Type B pancreatic cell (in vitro differentiated cells): ENCODE data around the gene THAP10. TPM values are rescaled to one million over a fixed set of nuclear protein-coding genes. Genes with fewer than 3 reads are reported as not detected.
A peak's percentile ranks its signal among the peaks of the same experiment; 100 is the strongest.

Experiments used
- DNase-seq: peaks from one replicate; pipeline ENCODE4 v3.0.0; 2021; ENCODE audit warnings: mixed read lengths; ENCODE audit not compliant: unreplicated experiment; ENCODE audit errors: extremely low spot score
- H3K27ac Mint-ChIP-seq: 2 replicates; pipeline ENCODE4 v1.8.0; 2021; ENCODE audit warnings: mild to moderate bottlenecking, mixed read lengths
- H3K27me3 Mint-ChIP-seq: 2 replicates; pipeline ENCODE4 v1.8.0; 2021; ENCODE audit warnings: mixed read lengths
- H3K36me3 Mint-ChIP-seq: 2 replicates; pipeline ENCODE4 v1.8.0; 2021; ENCODE audit warnings: mixed read lengths
- H3K4me1 Mint-ChIP-seq: one replicate; pipeline ENCODE4 v1.8.0; 2021; ENCODE audit warnings: mixed read lengths; ENCODE audit not compliant: unreplicated experiment
- H3K4me3 Mint-ChIP-seq: 2 replicates; pipeline ENCODE4 v1.8.0; 2021; ENCODE audit warnings: mild to moderate bottlenecking, mixed read lengths
- H3K9me3 Mint-ChIP-seq: 2 replicates; pipeline ENCODE4 v1.8.0; 2021; ENCODE audit warnings: mixed read lengths
- total RNA-seq: library from RNA; stranded (reverse); gene quantifications from 2 replicates; pipeline ENCODE4 v1.2.1, GENCODE V29; 2021; ENCODE audit warnings: low replicate concordance
- TF ChIP-seq, protein P1 (sequence below): fragments of 200-600 bp; sonication (generic); conservative IDR thresholded peaks from 2 replicates; pipeline ENCODE4 v1.5.0; 2021; ENCODE audit warnings: antibody characterized with exemption, mild to moderate bottlenecking

THAP10 gene
- total RNA-seq, 1 donor from 2014 or later, result 5.3 TPM

DNA sequence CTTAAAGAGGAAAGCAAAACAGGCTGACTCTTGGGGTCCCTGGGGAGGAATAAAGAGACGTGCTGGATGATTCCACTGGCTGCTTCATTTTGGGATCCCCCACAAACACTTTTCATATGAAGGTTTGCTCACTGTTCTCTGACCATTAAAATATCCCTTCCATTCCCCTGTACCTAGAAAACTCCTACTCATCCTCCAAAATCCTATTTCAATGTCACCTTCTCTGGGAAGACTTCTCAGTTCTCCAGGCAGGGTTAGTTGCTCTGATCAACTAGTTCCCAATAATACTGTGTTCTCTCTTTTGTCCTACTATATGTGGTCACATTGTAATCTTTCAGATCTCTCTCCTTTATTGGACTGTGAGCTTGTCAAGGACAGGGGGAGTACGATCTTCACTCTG lies 57.2 kb downstream of the THAP10 start:
- H3K9me3 Mint-ChIP-seq, result no peaks in the 10 kb centered on the region

DNA sequence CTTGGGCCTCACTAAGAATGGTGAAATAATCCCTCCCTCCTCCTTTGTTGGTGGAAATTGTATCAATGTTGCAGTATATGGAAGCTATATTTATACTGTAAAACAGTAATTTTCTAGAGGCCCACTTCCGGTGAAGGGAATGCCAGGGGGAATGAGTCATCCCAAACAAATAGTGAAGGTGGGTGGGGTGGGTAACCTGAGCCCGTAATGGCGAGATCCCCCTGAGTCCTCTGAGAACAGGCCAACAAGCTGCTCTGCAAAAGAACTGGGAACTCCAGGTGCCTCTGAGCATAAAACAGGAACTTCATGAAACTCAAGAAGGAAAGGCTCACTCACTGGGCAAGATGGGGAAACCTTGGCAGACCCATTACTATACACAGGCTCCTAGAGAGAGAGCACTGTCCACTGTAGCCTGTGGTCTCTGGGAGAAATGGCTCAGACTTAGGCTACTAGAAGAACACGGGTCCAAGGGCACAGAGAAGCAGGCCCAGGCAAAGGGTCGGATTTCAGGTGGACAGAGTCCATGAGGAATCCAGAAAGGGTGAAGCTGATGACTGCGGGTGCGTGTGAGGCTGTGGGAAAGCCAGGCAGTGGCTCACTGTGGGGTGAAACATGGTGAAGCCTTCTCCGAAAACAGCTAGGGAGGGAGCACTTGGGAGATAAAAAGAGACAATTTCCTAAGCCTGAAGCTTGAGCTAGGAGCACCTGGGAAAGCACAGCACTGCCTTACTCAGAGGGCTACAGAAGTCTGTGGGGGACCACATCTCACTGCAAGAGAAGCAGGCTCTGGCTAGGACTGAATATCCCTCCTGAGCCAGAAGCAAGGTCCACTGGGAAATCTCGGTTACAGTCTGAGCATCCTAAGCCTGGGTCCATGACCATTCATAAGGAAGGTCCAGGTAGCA lies 58.1 kb downstream of the THAP10 start:
- no peak for DNase-seq
- H3K4me1 Mint-ChIP-seq, result peaks cover 24% of the 10 kb centered on the region
- no peaks in the 10 kb centered on the region for H3K27me3 Mint-ChIP-seq
- H3K36me3 Mint-ChIP-seq, result peaks cover 34% of the 10 kb centered on the region
- H3K9me3 Mint-ChIP-seq, result no peaks in the 10 kb centered on the region
- H3K4me3 Mint-ChIP-seq, result peak overlapping the region; percentile 41
- H3K27ac Mint-ChIP-seq, result peak overlapping the region; percentile 88
- TF ChIP-seq, protein P1, sequence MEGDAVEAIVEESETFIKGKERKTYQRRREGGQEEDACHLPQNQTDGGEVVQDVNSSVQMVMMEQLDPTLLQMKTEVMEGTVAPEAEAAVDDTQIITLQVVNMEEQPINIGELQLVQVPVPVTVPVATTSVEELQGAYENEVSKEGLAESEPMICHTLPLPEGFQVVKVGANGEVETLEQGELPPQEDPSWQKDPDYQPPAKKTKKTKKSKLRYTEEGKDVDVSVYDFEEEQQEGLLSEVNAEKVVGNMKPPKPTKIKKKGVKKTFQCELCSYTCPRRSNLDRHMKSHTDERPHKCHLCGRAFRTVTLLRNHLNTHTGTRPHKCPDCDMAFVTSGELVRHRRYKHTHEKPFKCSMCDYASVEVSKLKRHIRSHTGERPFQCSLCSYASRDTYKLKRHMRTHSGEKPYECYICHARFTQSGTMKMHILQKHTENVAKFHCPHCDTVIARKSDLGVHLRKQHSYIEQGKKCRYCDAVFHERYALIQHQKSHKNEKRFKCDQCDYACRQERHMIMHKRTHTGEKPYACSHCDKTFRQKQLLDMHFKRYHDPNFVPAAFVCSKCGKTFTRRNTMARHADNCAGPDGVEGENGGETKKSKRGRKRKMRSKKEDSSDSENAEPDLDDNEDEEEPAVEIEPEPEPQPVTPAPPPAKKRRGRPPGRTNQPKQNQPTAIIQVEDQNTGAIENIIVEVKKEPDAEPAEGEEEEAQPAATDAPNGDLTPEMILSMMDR, result no peak

More for the DNA sequence above, 57.2 kb downstream of the THAP10 start:
- H3K4me3 Mint-ChIP-seq, result no peak overlapping the region
- no peak for DNase-seq
- H3K36me3 Mint-ChIP-seq, result peaks cover 34% of the 10 kb centered on the region
- peaks cover 24% of the 10 kb centered on the region for H3K4me1 Mint-ChIP-seq
- H3K27me3 Mint-ChIP-seq, result no peaks in the 10 kb centered on the region
- peak overlapping the region; percentile 15 for H3K27ac Mint-ChIP-seq
- TF ChIP-seq, protein P1, result no peak

DNA sequence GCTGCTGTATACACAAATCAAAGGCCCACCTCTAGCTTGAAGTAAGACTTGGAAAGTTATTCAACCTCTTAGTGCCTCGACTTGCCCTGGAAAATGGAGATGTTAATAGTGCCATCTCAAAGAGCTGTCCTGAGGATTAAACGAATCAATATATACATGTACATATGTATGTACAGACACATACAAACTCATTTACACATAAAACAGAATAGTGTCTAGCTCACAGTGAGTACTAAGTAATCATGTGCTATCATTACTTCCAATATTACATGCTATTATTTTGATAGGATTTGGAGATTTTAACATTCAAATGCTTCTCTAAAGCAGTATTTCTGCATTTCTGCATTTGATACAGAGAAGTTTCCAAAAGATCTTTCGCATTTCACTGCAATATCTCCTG lies 58.8 kb downstream of the THAP10 start:
- TF ChIP-seq, protein P1, result no peak
- DNase-seq, result no peak
- Mint-ChIP-seq H3K36me3 (peaks cover 34% of the 10 kb centered on the region), H3K27me3 (no peaks in the 10 kb centered on the region), H3K27ac (peak overlapping the region; percentile 88), H3K9me3 (no peaks in the 10 kb centered on the region), H3K4me3 (peak overlapping the region; percentile 41), H3K4me1 (peaks cover 24% of the 10 kb centered on the region)

DNA sequence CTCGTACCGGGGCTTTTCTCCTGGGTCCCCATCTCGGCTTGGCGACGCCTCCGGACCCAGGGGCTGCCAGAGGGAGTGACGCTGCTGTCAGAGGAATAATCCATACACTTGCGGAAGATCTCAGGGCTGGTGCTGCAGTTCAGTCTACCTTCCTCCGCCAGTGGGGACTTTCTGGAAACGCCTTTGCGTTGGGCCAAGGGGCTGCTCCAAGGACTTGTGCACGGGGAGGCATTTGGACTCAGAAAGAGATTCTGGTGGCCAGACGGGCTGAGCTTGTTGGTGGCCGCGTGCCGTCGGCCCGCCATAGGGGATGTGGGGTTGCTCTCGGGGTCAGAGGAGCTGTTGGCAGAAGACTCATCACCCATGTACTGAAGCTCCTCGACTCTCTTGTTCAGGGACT lies 60.1 kb downstream of the THAP10 start:
- H3K36me3 Mint-ChIP-seq, result peaks cover 34% of the 10 kb centered on the region
- peaks cover 24% of the 10 kb centered on the region for H3K4me1 Mint-ChIP-seq
- H3K4me3 Mint-ChIP-seq, result no peak overlapping the region
- no peak for DNase-seq
- H3K27ac Mint-ChIP-seq, result no peak overlapping the region
- TF ChIP-seq, protein P1, result no peak
- no peaks in the 10 kb centered on the region for H3K9me3 Mint-ChIP-seq
- no peaks in the 10 kb centered on the region for H3K27me3 Mint-ChIP-seq

Other genes with a start within 250 kb of the THAP10 start
- 31.0 and 36.4 TPM in 2 replicates for gene UACA, start 128.9 kb downstream of the THAP10 start, total RNA-seq
- gene LARP6, start 38.3 kb downstream of the THAP10 start, total RNA-seq, result 13.9 and 15.7 TPM in 2 replicates
- gene LRRC49, start 393 bp upstream of the THAP10 start, total RNA-seq, result 6.7 and 13.4 TPM in 2 replicates
- 23.1 and 43.3 TPM in 2 replicates for gene THSD4, start 223.0 kb upstream of the THAP10 start, total RNA-seq